WTC11 (cell line): ENCODE results near the gene IGSF9B. TPM values are rescaled to one million over a fixed set of nuclear protein-coding genes. Genes with fewer than 3 reads are reported as not detected.

Experiments used
- ATAC-seq: fragments of 200-7000 bp; cut with Tn5 transposase; 2 replicates; pipeline ENCODE4 v1.10.0; 2021; ENCODE audit warnings: mild to moderate bottlenecking, moderate library complexity
- CTCF ChIA-PET: fragments of 300-600 bp; sonication (Branson Sonifier 250); formaldehyde crosslinking; loops from one replicate; lab custom pipeline; 2021; ENCODE audit warnings: antibody characterized with exemption; lab: Charles Lee
- POLR2A ChIA-PET: fragments of 350-600 bp; sonication (Branson Sonifier 250); formaldehyde crosslinking; loops from one replicate; lab custom pipeline; 2021; ENCODE audit warnings: antibody characterized with exemption; lab: Charles Lee
- DNase-seq: peaks from one replicate; pipeline ENCODE4 v3.0.0; 2021; ENCODE audit warnings: low spot score
- H3K27ac Mint-ChIP-seq: 2 replicates; pipeline ENCODE4 v1.8.0; 2021; ENCODE audit warnings: mixed read lengths
- H3K27me3 Mint-ChIP-seq: 2 replicates; pipeline ENCODE4 v1.8.0; 2021; ENCODE audit warnings: low read depth, mild to moderate bottlenecking, moderate library complexity, mixed read lengths
- H3K36me3 Mint-ChIP-seq: 2 replicates; pipeline ENCODE4 v1.8.0; 2021; ENCODE audit warnings: mixed read lengths
- H3K4me1 Mint-ChIP-seq: 2 replicates; pipeline ENCODE4 v1.8.0; 2022; ENCODE audit warnings: mixed read lengths
- H3K4me3 Mint-ChIP-seq: 2 replicates; pipeline ENCODE4 v1.8.0; 2021; ENCODE audit warnings: mild to moderate bottlenecking, moderate library complexity, mixed read lengths
- H3K9me3 Mint-ChIP-seq: 2 replicates; pipeline ENCODE4 v1.8.0; 2021; ENCODE audit warnings: mixed read lengths
- NFATC4 ChIP-seq: fragments of 250-450 bp; sonication (Bioruptor Pico); IDR thresholded peaks from 2 replicates; pipeline ENCODE4 v1.9.0; 2021; ENCODE audit warnings: mild to moderate bottlenecking
- NR1H2 ChIP-seq: sonication (generic); formaldehyde crosslinking; IDR thresholded peaks from 2 replicates; pipeline ENCODE4 v1.9.0; 2021; ENCODE audit warnings: mild to moderate bottlenecking, moderate library complexity, missing genetic modification reagents
- PRRX2 ChIP-seq: fragments of 250-450 bp; sonication (Bioruptor Pico); IDR thresholded peaks from 2 replicates; pipeline ENCODE4 v1.8.0; 2021; ENCODE audit warnings: mild to moderate bottlenecking
- SOX15 ChIP-seq: fragments of 250-450 bp; sonication (Bioruptor Pico); IDR thresholded peaks from 2 replicates; pipeline ENCODE4 v1.9.0; 2021; ENCODE audit warnings: mild to moderate bottlenecking
- ZNF263 ChIP-seq: sonication (generic); formaldehyde crosslinking; IDR thresholded peaks from 2 replicates; pipeline ENCODE4 v1.8.1; 2022; ENCODE audit warnings: low read depth, mild to moderate bottlenecking, moderate library complexity, missing genetic modification reagents
- ZNF317 ChIP-seq: sonication (generic); formaldehyde crosslinking; IDR thresholded peaks from 2 replicates; pipeline ENCODE4 v1.8.1; 2023; ENCODE audit warnings: low read depth, mild to moderate bottlenecking, moderate library complexity, missing genetic modification reagents, borderline replicate concordance
- ZNF671 ChIP-seq: fragments of 250-450 bp; sonication (Bioruptor Pico); IDR thresholded peaks from 2 replicates; pipeline ENCODE4 v1.8.0; 2021; ENCODE audit warnings: mild to moderate bottlenecking
- total RNA-seq: library from RNA; stranded (reverse); gene quantifications from 3 replicates; pipeline ENCODE4 v1.2.3, GENCODE V29; 2021
- TF ChIP-seq, protein P1 (sequence below): fragments of 250-450 bp; sonication (Bioruptor Pico); IDR thresholded peaks from 2 replicates; pipeline ENCODE4 v1.9.0; 2021; ENCODE audit warnings: mild to moderate bottlenecking, borderline replicate concordance
- TF ChIP-seq, protein P2 (sequence below): sonication (generic); formaldehyde crosslinking; conservative IDR thresholded peaks from 2 replicates; pipeline ENCODE4 v1.8.1; 2023; ENCODE audit warnings: mild to moderate bottlenecking, low read depth, missing genetic modification reagents, moderate library complexity

IGSF9B gene
- total RNA-seq, 1 experiment from 2014 or later, result 52.7 TPM

DNA sequence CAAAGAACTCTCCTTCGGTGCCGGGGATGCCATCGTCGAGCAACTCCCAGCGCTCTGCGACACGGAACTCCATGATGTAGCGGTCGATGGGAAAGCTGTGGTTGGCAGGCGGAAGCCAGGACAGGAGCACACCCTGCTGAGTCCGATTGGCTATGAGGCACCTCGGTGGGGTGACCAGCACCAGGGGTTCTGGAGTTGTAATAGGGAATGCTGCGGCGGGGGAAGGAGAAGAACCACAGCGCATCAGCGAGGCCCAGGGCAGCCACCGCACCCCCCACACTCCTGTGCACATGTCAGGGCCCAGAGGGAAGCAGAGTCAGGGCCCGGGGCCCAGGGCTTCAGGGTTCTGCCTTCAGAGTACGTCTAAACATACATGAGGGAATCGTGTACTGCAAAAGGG lies 31.0 kb downstream of the IGSF9B start (continued):
- no peak for TF ChIP-seq NFATC4 (CRISPR knock-in tag)
- TF ChIP-seq ZNF671 (CRISPR knock-in tag), result no peak
- TF ChIP-seq, protein P1, sequence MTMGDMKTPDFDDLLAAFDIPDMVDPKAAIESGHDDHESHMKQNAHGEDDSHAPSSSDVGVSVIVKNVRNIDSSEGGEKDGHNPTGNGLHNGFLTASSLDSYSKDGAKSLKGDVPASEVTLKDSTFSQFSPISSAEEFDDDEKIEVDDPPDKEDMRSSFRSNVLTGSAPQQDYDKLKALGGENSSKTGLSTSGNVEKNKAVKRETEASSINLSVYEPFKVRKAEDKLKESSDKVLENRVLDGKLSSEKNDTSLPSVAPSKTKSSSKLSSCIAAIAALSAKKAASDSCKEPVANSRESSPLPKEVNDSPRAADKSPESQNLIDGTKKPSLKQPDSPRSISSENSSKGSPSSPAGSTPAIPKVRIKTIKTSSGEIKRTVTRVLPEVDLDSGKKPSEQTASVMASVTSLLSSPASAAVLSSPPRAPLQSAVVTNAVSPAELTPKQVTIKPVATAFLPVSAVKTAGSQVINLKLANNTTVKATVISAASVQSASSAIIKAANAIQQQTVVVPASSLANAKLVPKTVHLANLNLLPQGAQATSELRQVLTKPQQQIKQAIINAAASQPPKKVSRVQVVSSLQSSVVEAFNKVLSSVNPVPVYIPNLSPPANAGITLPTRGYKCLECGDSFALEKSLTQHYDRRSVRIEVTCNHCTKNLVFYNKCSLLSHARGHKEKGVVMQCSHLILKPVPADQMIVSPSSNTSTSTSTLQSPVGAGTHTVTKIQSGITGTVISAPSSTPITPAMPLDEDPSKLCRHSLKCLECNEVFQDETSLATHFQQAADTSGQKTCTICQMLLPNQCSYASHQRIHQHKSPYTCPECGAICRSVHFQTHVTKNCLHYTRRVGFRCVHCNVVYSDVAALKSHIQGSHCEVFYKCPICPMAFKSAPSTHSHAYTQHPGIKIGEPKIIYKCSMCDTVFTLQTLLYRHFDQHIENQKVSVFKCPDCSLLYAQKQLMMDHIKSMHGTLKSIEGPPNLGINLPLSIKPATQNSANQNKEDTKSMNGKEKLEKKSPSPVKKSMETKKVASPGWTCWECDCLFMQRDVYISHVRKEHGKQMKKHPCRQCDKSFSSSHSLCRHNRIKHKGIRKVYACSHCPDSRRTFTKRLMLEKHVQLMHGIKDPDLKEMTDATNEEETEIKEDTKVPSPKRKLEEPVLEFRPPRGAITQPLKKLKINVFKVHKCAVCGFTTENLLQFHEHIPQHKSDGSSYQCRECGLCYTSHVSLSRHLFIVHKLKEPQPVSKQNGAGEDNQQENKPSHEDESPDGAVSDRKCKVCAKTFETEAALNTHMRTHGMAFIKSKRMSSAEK (CRISPR knock-in tag), result no peak

DNA sequence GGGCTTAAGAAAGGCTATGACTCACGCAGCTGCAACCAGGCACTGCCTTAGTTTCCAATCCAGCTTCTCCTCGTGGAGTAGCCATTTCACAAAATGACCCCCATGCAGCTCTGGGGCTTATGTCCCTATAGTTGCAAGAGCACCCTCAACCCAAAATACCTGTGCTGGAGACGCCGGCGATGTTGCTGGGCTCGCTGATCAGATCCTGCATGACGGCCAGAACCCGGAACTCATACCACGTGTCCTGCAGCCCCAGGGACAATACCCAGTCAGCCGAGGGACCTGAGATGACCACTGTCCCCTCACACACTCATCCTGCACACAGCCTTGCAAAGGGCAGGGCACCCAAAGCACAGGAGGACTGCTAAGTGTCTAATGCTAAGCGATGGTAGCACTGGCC lies 32.1 kb downstream of the IGSF9B start:
- H3K27me3 Mint-ChIP-seq, result no peaks in the 10 kb centered on the region
- no peak overlapping the region for H3K4me3 Mint-ChIP-seq
- H3K36me3 Mint-ChIP-seq, result peaks cover 39% of the 10 kb centered on the region
- ATAC-seq, result no peak
- TF ChIP-seq NR1H2 (CRISPR knock-in tag) (no peak), PRRX2 (no peak), SOX15 (CRISPR knock-in tag) (no peak), ZNF317 (no peak)
- TF ChIP-seq, protein P2, sequence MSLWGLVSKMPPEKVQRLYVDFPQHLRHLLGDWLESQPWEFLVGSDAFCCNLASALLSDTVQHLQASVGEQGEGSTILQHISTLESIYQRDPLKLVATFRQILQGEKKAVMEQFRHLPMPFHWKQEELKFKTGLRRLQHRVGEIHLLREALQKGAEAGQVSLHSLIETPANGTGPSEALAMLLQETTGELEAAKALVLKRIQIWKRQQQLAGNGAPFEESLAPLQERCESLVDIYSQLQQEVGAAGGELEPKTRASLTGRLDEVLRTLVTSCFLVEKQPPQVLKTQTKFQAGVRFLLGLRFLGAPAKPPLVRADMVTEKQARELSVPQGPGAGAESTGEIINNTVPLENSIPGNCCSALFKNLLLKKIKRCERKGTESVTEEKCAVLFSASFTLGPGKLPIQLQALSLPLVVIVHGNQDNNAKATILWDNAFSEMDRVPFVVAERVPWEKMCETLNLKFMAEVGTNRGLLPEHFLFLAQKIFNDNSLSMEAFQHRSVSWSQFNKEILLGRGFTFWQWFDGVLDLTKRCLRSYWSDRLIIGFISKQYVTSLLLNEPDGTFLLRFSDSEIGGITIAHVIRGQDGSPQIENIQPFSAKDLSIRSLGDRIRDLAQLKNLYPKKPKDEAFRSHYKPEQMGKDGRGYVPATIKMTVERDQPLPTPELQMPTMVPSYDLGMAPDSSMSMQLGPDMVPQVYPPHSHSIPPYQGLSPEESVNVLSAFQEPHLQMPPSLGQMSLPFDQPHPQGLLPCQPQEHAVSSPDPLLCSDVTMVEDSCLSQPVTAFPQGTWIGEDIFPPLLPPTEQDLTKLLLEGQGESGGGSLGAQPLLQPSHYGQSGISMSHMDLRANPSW (CRISPR knock-in tag), result no peak
- TF ChIP-seq, protein P1 (CRISPR knock-in tag), result no peak
- POLR2A ChIA-PET, result no interaction called here
- CTCF ChIA-PET, result no interaction called here
- no peak for DNase-seq
- H3K4me1 Mint-ChIP-seq, result peaks cover 7% of the 10 kb centered on the region
- H3K27ac Mint-ChIP-seq, result no peak overlapping the region
- no peaks in the 10 kb centered on the region for H3K9me3 Mint-ChIP-seq

DNA sequence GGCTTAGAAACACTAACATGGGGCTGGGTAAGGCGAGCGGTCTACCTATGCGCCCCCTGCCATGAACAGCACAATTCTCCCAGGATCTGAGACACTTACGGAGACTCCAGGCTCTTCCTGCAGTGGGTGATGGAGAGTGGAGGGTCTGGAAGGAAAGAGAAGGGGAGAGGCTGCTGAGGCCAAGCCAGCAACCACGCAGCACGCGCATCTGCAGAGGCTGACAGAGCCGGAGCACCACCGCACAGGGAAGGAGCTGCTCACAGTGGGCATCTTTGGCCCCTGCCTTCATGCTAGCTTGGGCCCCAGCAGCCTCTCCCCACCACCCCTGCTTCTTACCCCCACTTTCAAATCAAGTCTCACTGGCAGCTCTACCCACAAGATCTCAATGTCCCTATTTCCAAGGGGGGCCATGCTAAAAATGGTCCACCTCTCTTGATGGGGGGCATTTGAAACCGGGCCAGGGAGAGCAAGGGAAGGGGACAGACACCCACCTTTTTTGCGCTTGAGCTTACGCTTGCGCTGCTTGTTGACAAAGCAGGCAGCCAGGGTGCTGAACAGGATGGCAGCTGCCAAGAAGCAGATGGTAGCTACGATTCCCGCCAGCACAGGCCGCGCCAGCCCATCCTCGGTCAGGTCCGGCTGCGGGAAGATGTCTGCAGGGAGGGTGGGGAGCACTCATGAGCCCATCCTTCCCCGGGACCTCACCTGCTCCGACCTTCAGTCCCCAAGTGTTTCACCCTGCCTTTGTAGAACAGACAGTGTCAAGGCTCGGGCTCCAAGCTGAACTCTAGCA lies 34.5 kb downstream of the IGSF9B start:
- no peaks in the 10 kb centered on the region for H3K27me3 Mint-ChIP-seq
- H3K4me1 Mint-ChIP-seq, result peaks cover 4% of the 10 kb centered on the region
- ChIA-PET CTCF (interaction anchor here (1.7 kb wide), 1 partner anchor 24 kb away, joined by 4 read pairs; no protein-coding TSS in a partner anchor), POLR2A (no interaction called here)
- no peak overlapping the region for H3K27ac Mint-ChIP-seq
- H3K36me3 Mint-ChIP-seq, result peaks cover 36% of the 10 kb centered on the region
- DNase-seq (no peak), ATAC-seq (no peak)
- no peak for TF ChIP-seq NFATC4 (CRISPR knock-in tag)
- no peak for TF ChIP-seq ZNF263 (CRISPR knock-in tag)
- H3K9me3 Mint-ChIP-seq, result no peaks in the 10 kb centered on the region
- H3K4me3 Mint-ChIP-seq, result no peak overlapping the region
